ENCODE measurements around the gene TNFRSF17. TPM values are rescaled to one million over a fixed set of nuclear protein-coding genes. Genes with fewer than 3 reads are reported as not detected.

The TNFRSF17 gene
- total and polyA plus RNA-seq, 5 donors from 2014 or later, result not detected

GRCh38 chr16:11976850-11977375 is 11.9 kb downstream of the TNFRSF17 start:
- DNase-seq (peak in 1 of 3 donors; percentile 14), ATAC-seq (ENCODE audit: low read depth in 2 of 2) (no peak)
- H3K27me3 Mint-ChIP-seq, result no peaks in the 10 kb centered on the region
- H3K27ac Mint-ChIP-seq, result peak overlapping the region; percentile 91 to 94 (median 93)
- Histone ChIP-seq H3K9me3 (ENCODE audit: control insufficient read depth in 2 of 2, low read length in 2 of 2) (no peaks in the 10 kb centered on the region), H3K4me3 (ENCODE audit: low read depth, low read length) (peak overlapping the region; percentile 73), H3K27me3 (ENCODE audit: control insufficient read depth, insufficient read depth, low read length) (no peaks in the 10 kb centered on the region), H3K27ac (ENCODE audit: insufficient read depth, low read length, poor library complexity, severe bottlenecking) (no peak overlapping the region), H3K36me3 (ENCODE audit: control insufficient read depth, insufficient read depth, low read length) (no peaks in the 10 kb centered on the region), H3K4me1 (ENCODE audit: control insufficient read depth, insufficient read depth, low read length, poor library complexity, severe bottlenecking) (peaks cover 23% of the 10 kb centered on the region)
- no peaks in the 10 kb centered on the region for H3K36me3 Mint-ChIP-seq
- H3K4me3 Mint-ChIP-seq, result peak overlapping the region; percentile 76 to 98 (median 93)
- H3K4me1 Mint-ChIP-seq, result peaks cover 0 to 47% (median 24%) of the 10 kb centered on the region in 4 donors
- H3K9me3 Mint-ChIP-seq, result no peaks in the 10 kb centered on the region

- H3K36me3 Mint-ChIP-seq, result no peaks in the 10 kb centered on the region
- H3K27ac ChIP-seq (ENCODE audit: insufficient read depth, low read length, poor library complexity, severe bottlenecking), result no peak overlapping the region
- no peaks in the 10 kb centered on the region for H3K9me3 ChIP-seq (ENCODE audit: control insufficient read depth in 2 of 2, low read length in 2 of 2)
- H3K27ac Mint-ChIP-seq, result peak overlapping the region; percentile 43 to 94 (median 93)
- H3K36me3 ChIP-seq (ENCODE audit: control insufficient read depth, insufficient read depth, low read length), result no peaks in the 10 kb centered on the region
- ATAC-seq (ENCODE audit: low read depth in 2 of 2) (no peak), DNase-seq (peak in 1 of 3 donors; percentile 2)
- H3K4me3 Mint-ChIP-seq, result peak overlapping the region; percentile 76 to 98 (median 93)
- H3K9me3 Mint-ChIP-seq, result no peaks in the 10 kb centered on the region
- H3K27me3 ChIP-seq (ENCODE audit: control insufficient read depth, insufficient read depth, low read length), result no peaks in the 10 kb centered on the region
- no peaks in the 10 kb centered on the region for H3K27me3 Mint-ChIP-seq
- H3K4me1 ChIP-seq (ENCODE audit: control insufficient read depth, insufficient read depth, low read length, poor library complexity, severe bottlenecking), result peaks cover 23% of the 10 kb centered on the region
- peak overlapping the region; percentile 73 for H3K4me3 ChIP-seq (ENCODE audit: low read depth, low read length)
- H3K4me1 Mint-ChIP-seq, result peaks cover 0 to 49% (median 25%) of the 10 kb centered on the region in 4 donors
Measured at GRCh38 chr16:11977376-11978041, 12.5 kb downstream of the TNFRSF17 start.

- no peaks in the 10 kb centered on the region for H3K9me3 ChIP-seq (ENCODE audit: control insufficient read depth in 2 of 2, low read length in 2 of 2)
- no peaks in the 10 kb centered on the region for H3K27me3 ChIP-seq (ENCODE audit: control insufficient read depth, insufficient read depth, low read length)
- no peaks in the 10 kb centered on the region for H3K9me3 Mint-ChIP-seq
- H3K4me3 ChIP-seq (ENCODE audit: low read depth, low read length), result no peak overlapping the region
- H3K36me3 ChIP-seq (ENCODE audit: control insufficient read depth, insufficient read depth, low read length), result no peaks in the 10 kb centered on the region
- H3K4me3 Mint-ChIP-seq, result peak overlapping the region; percentile 76 to 98 (median 93)
- ATAC-seq (ENCODE audit: low read depth in 2 of 2) (no peak), DNase-seq (no peak)
- no peaks in the 10 kb centered on the region for H3K36me3 Mint-ChIP-seq
- peaks cover 23% of the 10 kb centered on the region for H3K4me1 ChIP-seq (ENCODE audit: control insufficient read depth, insufficient read depth, low read length, poor library complexity, severe bottlenecking)
- no peaks in the 10 kb centered on the region for H3K27me3 Mint-ChIP-seq
- H3K4me1 Mint-ChIP-seq, result peaks cover 0 to 49% (median 25%) of the 10 kb centered on the region in 4 donors
- peak overlapping the region in 2 of 3 donors; percentile 43 to 93 for H3K27ac Mint-ChIP-seq
- H3K27ac ChIP-seq (ENCODE audit: insufficient read depth, low read length, poor library complexity, severe bottlenecking), result no peak overlapping the region
Measured at GRCh38 chr16:11978080-11978479, 13.1 kb downstream of the TNFRSF17 start.

GRCh38 chr16:11979013-11979672 is 14.1 kb downstream of the TNFRSF17 start:
- no peaks in the 10 kb centered on the region for H3K27me3 Mint-ChIP-seq
- peaks cover 23% of the 10 kb centered on the region for H3K4me1 ChIP-seq (ENCODE audit: control insufficient read depth, insufficient read depth, low read length, poor library complexity, severe bottlenecking)
- ATAC-seq (ENCODE audit: low read depth in 2 of 2), result no peak
- no peak overlapping the region for H3K27ac Mint-ChIP-seq
- H3K36me3 Mint-ChIP-seq, result peaks cover 4% of the 10 kb centered on the region
- no peaks in the 10 kb centered on the region for H3K9me3 ChIP-seq (ENCODE audit: control insufficient read depth in 2 of 2, low read length in 2 of 2)
- no peak overlapping the region for H3K4me3 ChIP-seq (ENCODE audit: low read depth, low read length)
- H3K9me3 Mint-ChIP-seq, result no peaks in the 10 kb centered on the region
- H3K4me1 Mint-ChIP-seq, result peaks cover 0 to 45% (median 26%) of the 10 kb centered on the region in 4 donors
- no peak overlapping the region for H3K27ac ChIP-seq (ENCODE audit: insufficient read depth, low read length, poor library complexity, severe bottlenecking)
- H3K4me3 Mint-ChIP-seq, result peak overlapping the region in 2 of 4 donors; percentile 76 to 94
- no peak for DNase-seq
- no peaks in the 10 kb centered on the region for H3K36me3 ChIP-seq (ENCODE audit: control insufficient read depth, insufficient read depth, low read length)
- no peaks in the 10 kb centered on the region for H3K27me3 ChIP-seq (ENCODE audit: control insufficient read depth, insufficient read depth, low read length)

- H3K27ac Mint-ChIP-seq, result no peak overlapping the region
- peaks cover 9% of the 10 kb centered on the region for H3K36me3 Mint-ChIP-seq
- Histone ChIP-seq H3K4me1 (ENCODE audit: control insufficient read depth, insufficient read depth, low read length, poor library complexity, severe bottlenecking) (peaks cover 23% of the 10 kb centered on the region), H3K27ac (ENCODE audit: insufficient read depth, low read length, poor library complexity, severe bottlenecking) (no peak overlapping the region), H3K4me3 (ENCODE audit: low read depth, low read length) (no peak overlapping the region), H3K9me3 (ENCODE audit: control insufficient read depth in 2 of 2, low read length in 2 of 2) (no peaks in the 10 kb centered on the region), H3K36me3 (ENCODE audit: control insufficient read depth, insufficient read depth, low read length) (no peaks in the 10 kb centered on the region), H3K27me3 (ENCODE audit: control insufficient read depth, insufficient read depth, low read length) (no peaks in the 10 kb centered on the region)
- H3K4me3 Mint-ChIP-seq, result peak overlapping the region in 1 of 4 donors; percentile 72
- ATAC-seq (ENCODE audit: low read depth in 2 of 2) (no peak), DNase-seq (no peak)
- no peaks in the 10 kb centered on the region for H3K9me3 Mint-ChIP-seq
- no peaks in the 10 kb centered on the region for H3K27me3 Mint-ChIP-seq
- H3K4me1 Mint-ChIP-seq, result peaks cover 0 to 43% (median 31%) of the 10 kb centered on the region in 4 donors
Measured at GRCh38 chr16:11980136-11980844, 15.3 kb downstream of the TNFRSF17 start.

GRCh38 chr16:11985250-11985649 is 20.2 kb downstream of the TNFRSF17 start:
- Histone ChIP-seq H3K4me1 (ENCODE audit: control insufficient read depth, insufficient read depth, low read length, poor library complexity, severe bottlenecking) (no peaks in the 10 kb centered on the region), H3K27ac (ENCODE audit: insufficient read depth, low read length, poor library complexity, severe bottlenecking) (no peak overlapping the region), H3K4me3 (ENCODE audit: low read depth, low read length) (no peak overlapping the region), H3K27me3 (ENCODE audit: control insufficient read depth, insufficient read depth, low read length) (no peaks in the 10 kb centered on the region), H3K36me3 (ENCODE audit: control insufficient read depth, insufficient read depth, low read length) (no peaks in the 10 kb centered on the region), H3K9me3 (ENCODE audit: control insufficient read depth in 2 of 2, low read length in 2 of 2) (no peaks in the 10 kb centered on the region)
- Mint-ChIP-seq H3K4me3 (no peak overlapping the region), H3K4me1 (peaks cover 0 to 18% (median 6%) of the 10 kb centered on the region in 4 donors), H3K9me3 (no peaks in the 10 kb centered on the region), H3K36me3 (peaks cover 13% of the 10 kb centered on the region), H3K27me3 (no peaks in the 10 kb centered on the region), H3K27ac (no peak overlapping the region)
- DNase-seq, result no peak
- ATAC-seq (ENCODE audit: low read depth in 2 of 2), result no peak

GRCh38 chr16:11986521-11987057 is 21.6 kb downstream of the TNFRSF17 start:
- Histone ChIP-seq H3K27ac (ENCODE audit: insufficient read depth, low read length, poor library complexity, severe bottlenecking) (no peak overlapping the region), H3K4me3 (ENCODE audit: low read depth, low read length) (no peak overlapping the region), H3K27me3 (ENCODE audit: control insufficient read depth, insufficient read depth, low read length) (no peaks in the 10 kb centered on the region), H3K36me3 (ENCODE audit: control insufficient read depth, insufficient read depth, low read length) (no peaks in the 10 kb centered on the region), H3K4me1 (ENCODE audit: control insufficient read depth, insufficient read depth, low read length, poor library complexity, severe bottlenecking) (no peaks in the 10 kb centered on the region), H3K9me3 (ENCODE audit: control insufficient read depth in 2 of 2, low read length in 2 of 2) (no peaks in the 10 kb centered on the region)
- Mint-ChIP-seq H3K27me3 (no peaks in the 10 kb centered on the region), H3K4me3 (no peak overlapping the region), H3K9me3 (no peaks in the 10 kb centered on the region), H3K36me3 (peaks cover 16% of the 10 kb centered on the region), H3K4me1 (peaks cover 0 to 13% (median 7%) of the 10 kb centered on the region in 4 donors), H3K27ac (peak overlapping the region in 1 of 3 donors; percentile 23)
- ATAC-seq (ENCODE audit: low read depth in 2 of 2), result no peak
- no peak for DNase-seq
